NOMO-1 treated with DMSO at 0.1 percent for 48 hours (cell line): Measurements from ENCODE around the gene CABP5.
"Not testable (repeated sequence)": the region's sequence is repeated elsewhere in the genome, so short reads cannot be mapped to it uniquely, and the experiment has no call there.

Experiments
- DNase-seq: peaks from one replicate; lab custom pipeline; 2025; ENCODE audit not compliant: unreplicated experiment; lab: John Stamatoyannopoulos, UW

Gene CABP5

GRCh38 chr19:48043675-48044258, at the start of gene CABP5:
CABP5 (minus strand) TSS chr19:48044079; CDS start chr19:48043922, 157 bp downstream.
- DNase-seq: no peak

- DNase-seq: not testable (repeated sequence)
Observed at GRCh38 chr19:48091111-48091718, 47.3 kb upstream of the CABP5 start.

- DNase-seq: no peak
Observed at GRCh38 chr19:48090281-48090802, 46.5 kb upstream of the CABP5 start.

GRCh38 chr19:48088991-48089390, 45.1 kb upstream of the CABP5 start:
- DNase-seq: not testable (repeated sequence)

GRCh38 chr19:48085904-48086864, 42.3 kb upstream of the CABP5 start:
- DNase-seq: no peak

GRCh38 chr19:48085076-48085475, 41.2 kb upstream of the CABP5 start:
- DNase-seq: no peak

GRCh38 chr19:48081106-48081505, 37.2 kb upstream of the CABP5 start:
- DNase-seq: no peak

- not testable (repeated sequence) for DNase-seq
Observed at GRCh38 chr19:48070177-48070769, 26.4 kb upstream of the CABP5 start.

GRCh38 chr19:48069435-48069834, 25.6 kb upstream of the CABP5 start:
- DNase-seq: no peak

GRCh38 chr19:48064509-48064908, 20.6 kb upstream of the CABP5 start:
- no peak for DNase-seq

- no peak for DNase-seq
Observed at GRCh38 chr19:48061401-48062344, 17.8 kb upstream of the CABP5 start.

GRCh38 chr19:48060381-48060780, 16.5 kb upstream of the CABP5 start:
- DNase-seq: no peak

- no peak for DNase-seq
Observed at GRCh38 chr19:48059331-48059730, 15.5 kb upstream of the CABP5 start.

GRCh38 chr19:48053856-48054255, 10.0 kb upstream of the CABP5 start:
- no peak for DNase-seq

GRCh38 chr19:48053076-48053475, 9.2 kb upstream of the CABP5 start:
- DNase-seq: no peak

- no peak for DNase-seq
Observed at GRCh38 chr19:48051335-48052033, 7.6 kb upstream of the CABP5 start.

- no peak for DNase-seq
Observed at GRCh38 chr19:48044561-48044960, 682 bp upstream of the CABP5 start.

- no peak for DNase-seq
Observed at GRCh38 chr19:48041877-48042580, 1.9 kb downstream of the CABP5 start.

GRCh38 chr19:48036765-48037164, 7.1 kb downstream of the CABP5 start:
- no peak for DNase-seq
